ENCODE measurements around the gene NBDY.

NBDY gene

GRCh38 chrX:56796641-56797395 is 67.8 kb downstream of the NBDY start:
- Histone ChIP-seq H3K36me3 (ENCODE audit: insufficient read depth, low read length) (no peaks in the 10 kb centered on the region), H3K4me1 (ENCODE audit: control insufficient read depth, insufficient read depth, low read length, unreplicated experiment) (peaks cover 10% of the 10 kb centered on the region), H3K27ac (ENCODE audit: low read depth, low read length) (no peak overlapping the region), H2AFZ (ENCODE audit: low read length, unreplicated experiment) (no peak overlapping the region), H3K27me3 (ENCODE audit: insufficient read depth, low read length) (no peaks in the 10 kb centered on the region), H3K4me3 (ENCODE audit: low read depth, low read length) (no peak overlapping the region), H3K79me2 (ENCODE audit: control insufficient read depth, insufficient read depth, low read length, unreplicated experiment) (peaks cover 3% of the 10 kb centered on the region)

- Histone ChIP-seq H3K79me2 (ENCODE audit: control insufficient read depth, insufficient read depth, low read length, unreplicated experiment) (peaks cover 3% of the 10 kb centered on the region), H3K36me3 (ENCODE audit: insufficient read depth, low read length) (no peaks in the 10 kb centered on the region), H3K4me3 (ENCODE audit: low read depth, low read length) (no peak overlapping the region), H3K4me1 (ENCODE audit: control insufficient read depth, insufficient read depth, low read length, unreplicated experiment) (peaks cover 10% of the 10 kb centered on the region), H3K27ac (ENCODE audit: low read depth, low read length) (no peak overlapping the region), H2AFZ (ENCODE audit: low read length, unreplicated experiment) (no peak overlapping the region), H3K27me3 (ENCODE audit: insufficient read depth, low read length) (no peaks in the 10 kb centered on the region)
These were observed 68.7 kb downstream of the NBDY start for GRCh38 chrX:56797574-56798338.

- H2AFZ ChIP-seq (ENCODE audit: low read length, unreplicated experiment) = no peak overlapping the region
- no peak overlapping the region for H3K27ac ChIP-seq (ENCODE audit: low read depth, low read length)
- no peaks in the 10 kb centered on the region for H3K36me3 ChIP-seq (ENCODE audit: insufficient read depth, low read length)
- peaks cover 8% of the 10 kb centered on the region for H3K4me1 ChIP-seq (ENCODE audit: control insufficient read depth, insufficient read depth, low read length, unreplicated experiment)
- H3K4me3 ChIP-seq (ENCODE audit: low read depth, low read length) = no peak overlapping the region
- peaks cover 3% of the 10 kb centered on the region for H3K79me2 ChIP-seq (ENCODE audit: control insufficient read depth, insufficient read depth, low read length, unreplicated experiment)
- H3K27me3 ChIP-seq (ENCODE audit: insufficient read depth, low read length) = no peaks in the 10 kb centered on the region
These were observed 69.3 kb downstream of the NBDY start for GRCh38 chrX:56798339-56798711.

- Histone ChIP-seq H3K4me1 (ENCODE audit: control insufficient read depth, insufficient read depth, low read length, unreplicated experiment) (peaks cover 2% of the 10 kb centered on the region), H3K27ac (ENCODE audit: low read depth, low read length) (no peak overlapping the region), H3K36me3 (ENCODE audit: insufficient read depth, low read length) (no peaks in the 10 kb centered on the region), H3K79me2 (ENCODE audit: control insufficient read depth, insufficient read depth, low read length, unreplicated experiment) (peaks cover 3% of the 10 kb centered on the region), H3K27me3 (ENCODE audit: insufficient read depth, low read length) (no peaks in the 10 kb centered on the region), H3K4me3 (ENCODE audit: low read depth, low read length) (no peak overlapping the region), H2AFZ (ENCODE audit: low read length, unreplicated experiment) (no peak overlapping the region)
These were observed 70.1 kb downstream of the NBDY start for GRCh38 chrX:56798866-56799758.

GRCh38 chrX:56800307-56800706 is 71.3 kb downstream of the NBDY start:
- H3K36me3 ChIP-seq (ENCODE audit: insufficient read depth, low read length) = no peaks in the 10 kb centered on the region
- H3K27me3 ChIP-seq (ENCODE audit: insufficient read depth, low read length) = no peaks in the 10 kb centered on the region
- no peak overlapping the region for H3K27ac ChIP-seq (ENCODE audit: low read depth, low read length)
- peaks cover 3% of the 10 kb centered on the region for H3K79me2 ChIP-seq (ENCODE audit: control insufficient read depth, insufficient read depth, low read length, unreplicated experiment)
- peaks cover 2% of the 10 kb centered on the region for H3K4me1 ChIP-seq (ENCODE audit: control insufficient read depth, insufficient read depth, low read length, unreplicated experiment)
- no peak overlapping the region for H3K4me3 ChIP-seq (ENCODE audit: low read depth, low read length)
- H2AFZ ChIP-seq (ENCODE audit: low read length, unreplicated experiment) = no peak overlapping the region

- Histone ChIP-seq H3K79me2 (ENCODE audit: control insufficient read depth, insufficient read depth, low read length, unreplicated experiment) (peaks cover 3% of the 10 kb centered on the region), H3K36me3 (ENCODE audit: insufficient read depth, low read length) (no peaks in the 10 kb centered on the region), H2AFZ (ENCODE audit: low read length, unreplicated experiment) (no peak overlapping the region), H3K4me3 (ENCODE audit: low read depth, low read length) (no peak overlapping the region), H3K27ac (ENCODE audit: low read depth, low read length) (no peak overlapping the region), H3K4me1 (ENCODE audit: control insufficient read depth, insufficient read depth, low read length, unreplicated experiment) (peaks cover 2% of the 10 kb centered on the region), H3K27me3 (ENCODE audit: insufficient read depth, low read length) (no peaks in the 10 kb centered on the region)
These were observed 71.8 kb downstream of the NBDY start for GRCh38 chrX:56800801-56801200.

- H3K79me2 ChIP-seq (ENCODE audit: control insufficient read depth, insufficient read depth, low read length, unreplicated experiment) = peaks cover 3% of the 10 kb centered on the region
- H3K27me3 ChIP-seq (ENCODE audit: insufficient read depth, low read length) = no peaks in the 10 kb centered on the region
- H3K36me3 ChIP-seq (ENCODE audit: insufficient read depth, low read length) = no peaks in the 10 kb centered on the region
- no peak overlapping the region for H3K27ac ChIP-seq (ENCODE audit: low read depth, low read length)
- H3K4me1 ChIP-seq (ENCODE audit: control insufficient read depth, insufficient read depth, low read length, unreplicated experiment) = peaks cover 2% of the 10 kb centered on the region
- no peak overlapping the region for H3K4me3 ChIP-seq (ENCODE audit: low read depth, low read length)
- no peak overlapping the region for H2AFZ ChIP-seq (ENCODE audit: low read length, unreplicated experiment)
These were observed 73.4 kb downstream of the NBDY start for GRCh38 chrX:56802428-56802827.

- peaks cover 2% of the 10 kb centered on the region for H3K79me2 ChIP-seq (ENCODE audit: control insufficient read depth, insufficient read depth, low read length, unreplicated experiment)
- peaks cover 1% of the 10 kb centered on the region for H3K4me1 ChIP-seq (ENCODE audit: control insufficient read depth, insufficient read depth, low read length, unreplicated experiment)
- no peak overlapping the region for H2AFZ ChIP-seq (ENCODE audit: low read length, unreplicated experiment)
- H3K36me3 ChIP-seq (ENCODE audit: insufficient read depth, low read length) = no peaks in the 10 kb centered on the region
- H3K27ac ChIP-seq (ENCODE audit: low read depth, low read length) = no peak overlapping the region
- H3K27me3 ChIP-seq (ENCODE audit: insufficient read depth, low read length) = no peaks in the 10 kb centered on the region
- H3K4me3 ChIP-seq (ENCODE audit: low read depth, low read length) = no peak overlapping the region
These were observed 74.1 kb downstream of the NBDY start for GRCh38 chrX:56802921-56803849.

- Histone ChIP-seq H3K27me3 (ENCODE audit: insufficient read depth, low read length) (no peaks in the 10 kb centered on the region), H3K79me2 (ENCODE audit: control insufficient read depth, insufficient read depth, low read length, unreplicated experiment) (no peaks in the 10 kb centered on the region), H2AFZ (ENCODE audit: low read length, unreplicated experiment) (no peak overlapping the region), H3K36me3 (ENCODE audit: insufficient read depth, low read length) (no peaks in the 10 kb centered on the region), H3K4me1 (ENCODE audit: control insufficient read depth, insufficient read depth, low read length, unreplicated experiment) (no peaks in the 10 kb centered on the region), H3K4me3 (ENCODE audit: low read depth, low read length) (no peak overlapping the region), H3K27ac (ENCODE audit: low read depth, low read length) (no peak overlapping the region)
These were observed 75.0 kb downstream of the NBDY start for GRCh38 chrX:56803850-56804681.

Measured in ACC112 (cell line).